K562 (cell line): ENCODE measurements around the gene TPRG1L. TPM values are rescaled to one million over a fixed set of nuclear protein-coding genes. Genes with fewer than 3 reads are reported as not detected.
A peak's percentile ranks its signal among the peaks of the same experiment; 100 is the strongest.

Experiments
- BRF1 ChIP-seq: IDR thresholded peaks from 3 replicates; pipeline ENCODE4 v1.6.1; 2011; ENCODE audit warnings: borderline replicate concordance, mild to moderate bottlenecking; ENCODE audit not compliant: insufficient read length; ENCODE audit errors: extremely low read depth
- FOS ChIP-seq: IDR thresholded peaks from 3 replicates; pipeline ENCODE4 v1.6.1; 2011; ENCODE audit not compliant: insufficient read length; ENCODE audit errors: extremely low read depth
- HIVEP1 ChIP-seq: fragments of 250-450 bp; sonication (Bioruptor Pico); IDR thresholded peaks from 2 replicates; pipeline ENCODE4 v1.4.0; 2020; ENCODE audit warnings: mild to moderate bottlenecking
- SMARCC2 ChIP-seq: fragments of 450-650 bp; IDR thresholded peaks from 2 replicates; pipeline ENCODE4 v1.6.1; 2017; ENCODE audit warnings: antibody characterized with exemption, moderate library complexity, mild to moderate bottlenecking, low read depth
- TAF1 ChIP-seq: IDR thresholded peaks from 2 replicates; pipeline ENCODE4 v1.6.1; 2011; ENCODE audit warnings: mild to moderate bottlenecking, low read length, moderate library complexity; ENCODE audit not compliant: insufficient read depth, control insufficient read depth, severe bottlenecking; ENCODE audit errors: extremely low read depth
- TCF3 ChIP-seq: sonication (generic); formaldehyde crosslinking; IDR thresholded peaks from 2 replicates; pipeline ENCODE4 v1.4.0; 2020; ENCODE audit warnings: mild to moderate bottlenecking, missing genetic modification reagents
- ZNF239 ChIP-seq: fragments of 250-450 bp; sonication (Bioruptor Pico); IDR thresholded peaks from 2 replicates; pipeline ENCODE4 v1.4.0; 2020; ENCODE audit warnings: mild to moderate bottlenecking
- polyA plus RNA-seq, 8 experiments: library from polyadenylated mRNA; depleted of rRNA in 4 of 8; stranded (reverse) in 5 of 8; unstranded in 3 of 8; fragments of >200 nt; fragmentation: Nextera tagmentation in 2 of 8; fragmentation: Illumina TruSeq in 1 of 8; extraction: Ambion mirVana in 2 of 8; extraction: Trizol in 1 of 8; gene quantifications; 2 replicates each; pipeline versions ENCODE4 v1.2.1 to v1.2.3, GENCODE V29; 2011 to 2014; ENCODE audit warnings: inconsistent platforms in 1 of 8, missing spikeins in 1 of 8
- total RNA-seq, 7 experiments: library from RNA; depleted of rRNA in 6 of 7; stranded (reverse); fragments of >200 nt in 6 of 7; fragmentation: Illumina TruSeq in 2 of 7; extraction: Trizol in 2 of 7; gene quantifications; 2 replicates each; pipeline versions ENCODE4 v1.2.1 to v1.2.3, GENCODE V29; 2011 to 2021; ENCODE audit warnings: low replicate concordance in 1 of 7
- TF ChIP-seq, protein P1 (sequence below): fragments of 250-450 bp; sonication (Bioruptor Pico); IDR thresholded peaks from 2 replicates; pipeline ENCODE4 v1.8.0; 2021; ENCODE audit warnings: moderate library complexity, mild to moderate bottlenecking, inconsistent platforms
- TF ChIP-seq, protein P2 (sequence below): fragments of 250-450 bp; sonication (Bioruptor Pico); IDR thresholded peaks from 2 replicates; pipeline ENCODE4 v1.8.0; 2022; ENCODE audit warnings: moderate library complexity, mild to moderate bottlenecking, inconsistent platforms
- TF ChIP-seq, protein P3 (sequence below): fragments of 250-450 bp; sonication (Bioruptor Pico); IDR thresholded peaks from 2 replicates; pipeline ENCODE4 v1.8.0; 2021; ENCODE audit warnings: mild to moderate bottlenecking, moderate library complexity
- TF ChIP-seq, protein P4 (sequence below): fragments of 450-650 bp; IDR thresholded peaks from 2 replicates; pipeline ENCODE4 v1.6.1; 2017; ENCODE audit warnings: antibody characterized with exemption
- TF ChIP-seq, protein P5 (sequence below): fragments of 200-800 bp; sonication (Bioruptor generic); IDR thresholded peaks from 2 replicates; pipeline ENCODE4 v1.6.1; 2017; ENCODE audit warnings: missing genetic modification characterization, missing compliant biosample characterization

TPRG1L gene
- total and polyA plus RNA-seq, 9 of the 15 experiments (the other 6 are each of a cell fraction or from before 2014, with no cell fraction given) = 1.6 to 11.0 (median 6.2) TPM

DNA sequence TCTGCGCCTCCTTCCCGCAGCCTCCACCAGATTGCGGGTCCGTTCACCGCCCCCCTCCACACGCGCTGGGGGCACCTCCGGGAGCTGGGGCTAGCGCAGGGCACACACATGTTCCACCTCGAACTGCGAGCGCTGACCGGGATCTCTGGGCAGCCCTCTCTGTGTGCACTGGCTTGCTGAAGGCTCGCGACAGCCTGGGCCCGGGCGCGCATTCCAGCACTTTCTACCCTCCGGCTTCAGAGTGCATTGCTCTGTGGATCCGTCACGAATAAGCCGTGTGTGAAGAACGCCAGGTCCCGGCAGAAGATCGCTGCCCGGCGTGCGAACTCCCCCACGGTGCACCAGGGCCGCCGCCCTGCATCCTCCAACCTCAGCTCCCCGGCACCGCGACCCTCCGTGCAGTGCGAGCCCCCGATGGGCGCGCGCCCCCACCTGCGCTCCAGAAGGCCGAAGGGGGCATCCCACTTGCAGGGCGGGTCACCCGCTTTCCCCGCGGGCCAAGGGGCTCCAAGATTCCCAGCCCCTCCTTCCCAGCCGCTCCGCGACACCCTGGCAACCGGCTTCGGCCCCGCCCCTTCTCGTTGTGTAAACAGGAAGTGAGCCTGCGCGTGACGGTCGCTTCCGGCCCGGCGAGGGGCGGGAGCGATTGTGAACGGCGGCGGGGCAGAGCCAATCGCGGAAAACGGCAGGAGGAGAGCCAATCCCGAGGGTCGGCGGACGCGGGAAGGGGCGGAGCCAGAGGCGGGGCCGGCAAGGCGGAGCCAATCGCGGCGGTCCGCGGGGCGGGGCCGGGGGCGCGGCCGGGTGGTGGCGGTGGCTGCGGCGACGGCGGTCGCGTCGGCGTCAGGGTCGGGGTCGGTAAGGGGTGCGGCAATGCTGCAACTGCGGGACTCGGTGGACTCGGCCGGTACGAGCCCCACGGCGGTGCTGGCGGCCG lies at the start of gene TPRG1L (continued):
- TF ChIP-seq, protein P1, sequence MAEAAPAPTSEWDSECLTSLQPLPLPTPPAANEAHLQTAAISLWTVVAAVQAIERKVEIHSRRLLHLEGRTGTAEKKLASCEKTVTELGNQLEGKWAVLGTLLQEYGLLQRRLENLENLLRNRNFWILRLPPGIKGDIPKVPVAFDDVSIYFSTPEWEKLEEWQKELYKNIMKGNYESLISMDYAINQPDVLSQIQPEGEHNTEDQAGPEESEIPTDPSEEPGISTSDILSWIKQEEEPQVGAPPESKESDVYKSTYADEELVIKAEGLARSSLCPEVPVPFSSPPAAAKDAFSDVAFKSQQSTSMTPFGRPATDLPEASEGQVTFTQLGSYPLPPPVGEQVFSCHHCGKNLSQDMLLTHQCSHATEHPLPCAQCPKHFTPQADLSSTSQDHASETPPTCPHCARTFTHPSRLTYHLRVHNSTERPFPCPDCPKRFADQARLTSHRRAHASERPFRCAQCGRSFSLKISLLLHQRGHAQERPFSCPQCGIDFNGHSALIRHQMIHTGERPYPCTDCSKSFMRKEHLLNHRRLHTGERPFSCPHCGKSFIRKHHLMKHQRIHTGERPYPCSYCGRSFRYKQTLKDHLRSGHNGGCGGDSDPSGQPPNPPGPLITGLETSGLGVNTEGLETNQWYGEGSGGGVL (CRISPR knock-in tag) = no peak
- TF ChIP-seq, protein P2, sequence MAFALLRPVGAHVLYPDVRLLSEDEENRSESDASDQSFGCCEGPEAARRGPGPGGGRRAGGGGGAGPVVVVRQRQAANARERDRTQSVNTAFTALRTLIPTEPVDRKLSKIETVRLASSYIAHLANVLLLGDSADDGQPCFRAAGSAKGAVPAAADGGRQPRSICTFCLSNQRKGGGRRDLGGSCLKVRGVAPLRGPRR (CRISPR knock-in tag) = no peak
- TF ChIP-seq, protein P3, sequence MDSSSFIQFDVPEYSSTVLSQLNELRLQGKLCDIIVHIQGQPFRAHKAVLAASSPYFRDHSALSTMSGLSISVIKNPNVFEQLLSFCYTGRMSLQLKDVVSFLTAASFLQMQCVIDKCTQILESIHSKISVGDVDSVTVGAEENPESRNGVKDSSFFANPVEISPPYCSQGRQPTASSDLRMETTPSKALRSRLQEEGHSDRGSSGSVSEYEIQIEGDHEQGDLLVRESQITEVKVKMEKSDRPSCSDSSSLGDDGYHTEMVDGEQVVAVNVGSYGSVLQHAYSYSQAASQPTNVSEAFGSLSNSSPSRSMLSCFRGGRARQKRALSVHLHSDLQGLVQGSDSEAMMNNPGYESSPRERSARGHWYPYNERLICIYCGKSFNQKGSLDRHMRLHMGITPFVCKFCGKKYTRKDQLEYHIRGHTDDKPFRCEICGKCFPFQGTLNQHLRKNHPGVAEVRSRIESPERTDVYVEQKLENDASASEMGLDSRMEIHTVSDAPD = no peak
- no peak for TF ChIP-seq TAF1
- no peak for TF ChIP-seq HIVEP1 (CRISPR knock-in tag)
- TF ChIP-seq, protein P4, sequence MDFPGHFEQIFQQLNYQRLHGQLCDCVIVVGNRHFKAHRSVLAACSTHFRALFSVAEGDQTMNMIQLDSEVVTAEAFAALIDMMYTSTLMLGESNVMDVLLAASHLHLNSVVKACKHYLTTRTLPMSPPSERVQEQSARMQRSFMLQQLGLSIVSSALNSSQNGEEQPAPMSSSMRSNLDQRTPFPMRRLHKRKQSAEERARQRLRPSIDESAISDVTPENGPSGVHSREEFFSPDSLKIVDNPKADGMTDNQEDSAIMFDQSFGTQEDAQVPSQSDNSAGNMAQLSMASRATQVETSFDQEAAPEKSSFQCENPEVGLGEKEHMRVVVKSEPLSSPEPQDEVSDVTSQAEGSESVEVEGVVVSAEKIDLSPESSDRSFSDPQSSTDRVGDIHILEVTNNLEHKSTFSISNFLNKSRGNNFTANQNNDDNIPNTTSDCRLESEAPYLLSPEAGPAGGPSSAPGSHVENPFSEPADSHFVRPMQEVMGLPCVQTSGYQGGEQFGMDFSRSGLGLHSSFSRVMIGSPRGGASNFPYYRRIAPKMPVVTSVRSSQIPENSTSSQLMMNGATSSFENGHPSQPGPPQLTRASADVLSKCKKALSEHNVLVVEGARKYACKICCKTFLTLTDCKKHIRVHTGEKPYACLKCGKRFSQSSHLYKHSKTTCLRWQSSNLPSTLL = no peak
- TF ChIP-seq FOS = peak; percentile 87
- TF ChIP-seq SMARCC2 = no peak
- no peak for TF ChIP-seq BRF1
- TF ChIP-seq, protein P5, sequence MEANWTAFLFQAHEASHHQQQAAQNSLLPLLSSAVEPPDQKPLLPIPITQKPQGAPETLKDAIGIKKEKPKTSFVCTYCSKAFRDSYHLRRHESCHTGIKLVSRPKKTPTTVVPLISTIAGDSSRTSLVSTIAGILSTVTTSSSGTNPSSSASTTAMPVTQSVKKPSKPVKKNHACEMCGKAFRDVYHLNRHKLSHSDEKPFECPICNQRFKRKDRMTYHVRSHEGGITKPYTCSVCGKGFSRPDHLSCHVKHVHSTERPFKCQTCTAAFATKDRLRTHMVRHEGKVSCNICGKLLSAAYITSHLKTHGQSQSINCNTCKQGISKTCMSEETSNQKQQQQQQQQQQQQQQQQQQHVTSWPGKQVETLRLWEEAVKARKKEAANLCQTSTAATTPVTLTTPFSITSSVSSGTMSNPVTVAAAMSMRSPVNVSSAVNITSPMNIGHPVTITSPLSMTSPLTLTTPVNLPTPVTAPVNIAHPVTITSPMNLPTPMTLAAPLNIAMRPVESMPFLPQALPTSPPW (CRISPR knock-in tag) = peak; percentile 84
- no peak for TF ChIP-seq TCF3 (CRISPR knock-in tag)
- no peak for TF ChIP-seq ZNF239
